ENCODE results near the gene BANK1.

BANK1 gene

GRCh38 chr4:101853028-101853427 is 62.5 kb downstream of the BANK1 start:
- H3K4me3 ChIP-seq (ENCODE audit: low read depth, low read length) = no peak overlapping the region
- DNase-seq (ENCODE audit: low read depth) = no peak
- TF ChIP-seq CTCF (IDR thresholded peaks at IDR 0.05; ENCODE audit: low read depth, low read length) (no peak), MYC (IDR thresholded peaks at IDR 0.05; ENCODE audit: low read depth, low read length) (no peak), POLR2A (IDR thresholded peaks at IDR 0.05; ENCODE audit: extremely low read depth, insufficient read length) (no peak), MAX (IDR thresholded peaks at IDR 0.05; ENCODE audit: low read depth, low read length) (no peak)

GRCh38 chr4:101853691-101854090 is 63.2 kb downstream of the BANK1 start:
- DNase-seq (ENCODE audit: low read depth) = no peak
- TF ChIP-seq CTCF (IDR thresholded peaks at IDR 0.05; ENCODE audit: low read depth, low read length) (no peak), POLR2A (IDR thresholded peaks at IDR 0.05; ENCODE audit: extremely low read depth, insufficient read length) (no peak), MAX (IDR thresholded peaks at IDR 0.05; ENCODE audit: low read depth, low read length) (no peak)
- H3K4me3 ChIP-seq (ENCODE audit: low read depth, low read length) = no peak overlapping the region

- TF ChIP-seq CTCF (IDR thresholded peaks at IDR 0.05; ENCODE audit: low read depth, low read length) (no peak), MAX (IDR thresholded peaks at IDR 0.05; ENCODE audit: low read depth, low read length) (no peak), MYC (IDR thresholded peaks at IDR 0.05; ENCODE audit: low read depth, low read length) (no peak), POLR2A (IDR thresholded peaks at IDR 0.05; ENCODE audit: extremely low read depth, insufficient read length) (no peak)
- no peak overlapping the region for H3K4me3 ChIP-seq (ENCODE audit: low read depth, low read length)
- no peak for DNase-seq (ENCODE audit: low read depth)
These were observed 64.7 kb downstream of the BANK1 start for GRCh38 chr4:101855239-101855638.

GRCh38 chr4:101856149-101856548 is 65.6 kb downstream of the BANK1 start:
- no peak for DNase-seq (ENCODE audit: low read depth)

GRCh38 chr4:101857176-101857575 is 66.6 kb downstream of the BANK1 start:
- H3K4me3 ChIP-seq (ENCODE audit: low read depth, low read length) = no peak overlapping the region
- no peak for DNase-seq (ENCODE audit: low read depth)
- no peak for TF ChIP-seq POLR2A (IDR thresholded peaks at IDR 0.05; ENCODE audit: extremely low read depth, insufficient read length)
- TF ChIP-seq MAX (IDR thresholded peaks at IDR 0.05; ENCODE audit: low read depth, low read length) = no peak
- no peak for TF ChIP-seq MYC (IDR thresholded peaks at IDR 0.05; ENCODE audit: low read depth, low read length)
- TF ChIP-seq CTCF (IDR thresholded peaks at IDR 0.05; ENCODE audit: low read depth, low read length) = no peak

More at GRCh38 chr4:101856149-101856548, 65.6 kb downstream of the BANK1 start:
- no peak for TF ChIP-seq POLR2A (IDR thresholded peaks at IDR 0.05; ENCODE audit: extremely low read depth, insufficient read length)
- TF ChIP-seq MYC (IDR thresholded peaks at IDR 0.05; ENCODE audit: low read depth, low read length) = no peak
- no peak for TF ChIP-seq CTCF (IDR thresholded peaks at IDR 0.05; ENCODE audit: low read depth, low read length)
- TF ChIP-seq MAX (IDR thresholded peaks at IDR 0.05; ENCODE audit: low read depth, low read length) = no peak
- H3K4me3 ChIP-seq (ENCODE audit: low read depth, low read length) = no peak overlapping the region

- TF ChIP-seq MAX (IDR thresholded peaks at IDR 0.05; ENCODE audit: low read depth, low read length) = no peak
- TF ChIP-seq CTCF (IDR thresholded peaks at IDR 0.05; ENCODE audit: low read depth, low read length) = no peak
- no peak for TF ChIP-seq POLR2A (IDR thresholded peaks at IDR 0.05; ENCODE audit: extremely low read depth, insufficient read length)
- TF ChIP-seq MYC (IDR thresholded peaks at IDR 0.05; ENCODE audit: low read depth, low read length) = no peak
- no peak overlapping the region for H3K4me3 ChIP-seq (ENCODE audit: low read depth, low read length)
- no peak for DNase-seq (ENCODE audit: low read depth)
These were observed 68.1 kb downstream of the BANK1 start for GRCh38 chr4:101858641-101859040.
